Measurements from ENCODE around the gene SMTNL2.

Gene SMTNL2

DNA sequence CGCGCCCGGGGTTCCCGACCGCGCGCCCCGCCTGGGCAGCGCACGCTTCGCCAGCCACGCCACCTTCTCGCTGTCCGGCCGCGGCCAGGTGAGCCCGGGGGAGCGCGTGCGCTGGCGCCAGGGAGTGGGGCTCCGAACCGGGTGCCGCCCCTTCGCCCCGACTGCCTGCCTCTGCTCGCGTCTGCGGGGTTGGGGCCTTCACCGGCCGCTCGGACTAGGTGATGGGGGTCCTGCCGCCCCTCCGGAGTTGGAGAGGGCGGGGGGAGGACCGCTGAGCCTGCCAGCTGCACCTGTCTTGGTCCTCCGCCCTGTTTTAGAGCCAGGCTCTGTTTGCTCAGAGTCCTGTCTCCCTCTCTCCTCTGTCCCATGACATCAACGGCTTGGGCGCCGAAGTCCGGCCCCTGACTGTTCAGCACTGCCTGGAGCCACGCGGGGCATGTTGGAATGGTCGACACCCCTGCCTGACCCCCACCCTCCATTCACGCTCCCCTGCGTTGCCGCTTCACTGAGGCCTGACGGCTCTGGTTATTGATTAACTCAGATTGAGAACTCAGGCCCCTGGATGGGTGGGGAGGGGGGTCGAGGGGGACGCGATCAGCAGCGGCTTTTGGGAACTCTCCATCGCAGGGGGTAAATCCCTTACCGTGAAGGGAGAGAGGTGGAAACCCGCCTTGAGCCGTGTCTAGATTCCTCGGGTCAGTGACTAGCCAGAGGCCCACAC, 748 bp downstream of the SMTNL2 start:
- no peak for DNase-seq (ENCODE audit: low read depth)
- no peak overlapping the region for H3K4me3 ChIP-seq (ENCODE audit: low read depth, low read length)
- no peak for TF ChIP-seq POLR2A (IDR thresholded peaks at IDR 0.05; ENCODE audit: extremely low read depth, insufficient read length)
- TF ChIP-seq, protein P1, sequence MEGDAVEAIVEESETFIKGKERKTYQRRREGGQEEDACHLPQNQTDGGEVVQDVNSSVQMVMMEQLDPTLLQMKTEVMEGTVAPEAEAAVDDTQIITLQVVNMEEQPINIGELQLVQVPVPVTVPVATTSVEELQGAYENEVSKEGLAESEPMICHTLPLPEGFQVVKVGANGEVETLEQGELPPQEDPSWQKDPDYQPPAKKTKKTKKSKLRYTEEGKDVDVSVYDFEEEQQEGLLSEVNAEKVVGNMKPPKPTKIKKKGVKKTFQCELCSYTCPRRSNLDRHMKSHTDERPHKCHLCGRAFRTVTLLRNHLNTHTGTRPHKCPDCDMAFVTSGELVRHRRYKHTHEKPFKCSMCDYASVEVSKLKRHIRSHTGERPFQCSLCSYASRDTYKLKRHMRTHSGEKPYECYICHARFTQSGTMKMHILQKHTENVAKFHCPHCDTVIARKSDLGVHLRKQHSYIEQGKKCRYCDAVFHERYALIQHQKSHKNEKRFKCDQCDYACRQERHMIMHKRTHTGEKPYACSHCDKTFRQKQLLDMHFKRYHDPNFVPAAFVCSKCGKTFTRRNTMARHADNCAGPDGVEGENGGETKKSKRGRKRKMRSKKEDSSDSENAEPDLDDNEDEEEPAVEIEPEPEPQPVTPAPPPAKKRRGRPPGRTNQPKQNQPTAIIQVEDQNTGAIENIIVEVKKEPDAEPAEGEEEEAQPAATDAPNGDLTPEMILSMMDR (IDR thresholded peaks at IDR 0.05; ENCODE audit: low read depth, low read length), result no peak
- TF ChIP-seq MYC (IDR thresholded peaks at IDR 0.05; ENCODE audit: low read depth, low read length), result no peak
- TF ChIP-seq MAX (IDR thresholded peaks at IDR 0.05; ENCODE audit: low read depth, low read length), result no peak

GRCh38 chr17:4585638-4585994, 1.3 kb downstream of the SMTNL2 start:
- TF ChIP-seq MYC (IDR thresholded peaks at IDR 0.05; ENCODE audit: low read depth, low read length) (no peak), MAX (IDR thresholded peaks at IDR 0.05; ENCODE audit: low read depth, low read length) (no peak)
- TF ChIP-seq, protein P1 (IDR thresholded peaks at IDR 0.05; ENCODE audit: low read depth, low read length), result no peak
- no peak for DNase-seq (ENCODE audit: low read depth)
- H3K4me3 ChIP-seq (ENCODE audit: low read depth, low read length), result no peak overlapping the region

DNA sequence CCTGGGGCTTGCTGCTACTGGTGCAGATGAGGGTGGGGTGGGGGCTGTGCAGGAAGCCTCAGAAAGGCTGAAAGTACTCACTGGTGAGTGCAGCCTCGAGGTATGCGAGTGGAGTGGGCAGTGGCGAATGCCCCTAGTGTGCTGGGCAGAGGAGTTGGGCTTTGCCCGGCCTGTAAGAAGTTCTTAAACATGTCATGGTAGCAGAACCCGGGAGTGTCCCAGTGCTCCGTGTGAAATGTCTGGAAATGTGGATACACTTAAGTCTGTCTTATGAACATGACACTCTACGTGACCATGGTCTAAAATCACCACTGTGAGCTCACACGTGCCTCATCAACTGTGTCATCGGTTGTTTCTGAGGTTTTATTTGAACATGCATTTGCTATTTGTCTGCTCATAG, 1.7 kb downstream of the SMTNL2 start:
- DNase-seq (ENCODE audit: low read depth), result no peak
- TF ChIP-seq POLR2A (IDR thresholded peaks at IDR 0.05; ENCODE audit: extremely low read depth, insufficient read length), result no peak
- TF ChIP-seq, protein P1 (IDR thresholded peaks at IDR 0.05; ENCODE audit: low read depth, low read length), result no peak
- no peak for TF ChIP-seq MAX (IDR thresholded peaks at IDR 0.05; ENCODE audit: low read depth, low read length)
- TF ChIP-seq MYC (IDR thresholded peaks at IDR 0.05; ENCODE audit: low read depth, low read length), result no peak
- no peak overlapping the region for H3K4me3 ChIP-seq (ENCODE audit: low read depth, low read length)

DNA sequence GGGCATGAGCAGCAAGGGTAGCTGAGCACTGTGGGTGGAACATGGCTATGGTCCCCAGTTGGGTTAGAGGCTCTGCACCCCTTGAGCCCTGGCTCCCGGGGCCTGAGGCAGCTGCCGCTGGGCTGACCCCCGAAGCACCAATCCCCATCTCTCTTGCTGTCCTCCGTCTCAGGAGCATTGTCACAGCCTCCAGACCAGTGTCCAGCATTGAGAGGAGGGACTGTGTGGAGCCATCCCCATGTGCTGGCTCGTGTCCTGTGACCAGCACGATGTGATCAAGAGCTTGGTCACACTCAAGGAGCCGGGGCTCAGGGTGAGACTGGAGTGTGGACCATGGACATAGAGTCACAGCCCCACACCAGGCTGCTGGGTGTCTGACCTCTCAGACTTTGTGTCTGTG, 2.9 kb downstream of the SMTNL2 start:
- no peak overlapping the region for H3K4me3 ChIP-seq (ENCODE audit: low read depth, low read length)
- DNase-seq (ENCODE audit: low read depth), result no peak
- TF ChIP-seq MAX (IDR thresholded peaks at IDR 0.05; ENCODE audit: low read depth, low read length) (no peak), MYC (IDR thresholded peaks at IDR 0.05; ENCODE audit: low read depth, low read length) (no peak), POLR2A (IDR thresholded peaks at IDR 0.05; ENCODE audit: extremely low read depth, insufficient read length) (no peak)
- TF ChIP-seq, protein P1 (IDR thresholded peaks at IDR 0.05; ENCODE audit: low read depth, low read length), result no peak

DNA sequence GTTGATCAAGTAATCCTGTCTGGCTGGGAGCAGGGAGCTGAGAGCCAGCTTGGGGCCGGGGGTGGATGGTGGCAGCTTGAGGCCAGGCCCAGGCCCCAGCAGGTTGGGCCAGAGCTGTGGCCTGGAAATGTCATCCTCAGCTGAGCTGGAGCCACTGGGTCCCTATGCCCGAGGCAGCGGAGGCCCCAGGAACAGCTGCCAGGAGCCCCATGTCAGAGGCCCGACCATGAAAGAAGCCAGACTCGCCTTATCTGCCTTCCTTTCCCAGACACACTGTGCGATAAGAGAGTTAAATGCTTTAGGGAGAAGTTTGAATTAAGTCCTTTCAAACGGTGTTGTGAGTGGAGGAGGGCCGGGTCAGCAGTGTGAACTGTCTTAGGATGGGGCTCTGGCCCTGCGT, 3.5 kb downstream of the SMTNL2 start:
- TF ChIP-seq POLR2A (IDR thresholded peaks at IDR 0.05; ENCODE audit: extremely low read depth, insufficient read length), result no peak
- no peak for TF ChIP-seq MYC (IDR thresholded peaks at IDR 0.05; ENCODE audit: low read depth, low read length)
- TF ChIP-seq MAX (IDR thresholded peaks at IDR 0.05; ENCODE audit: low read depth, low read length), result no peak
- TF ChIP-seq, protein P1 (IDR thresholded peaks at IDR 0.05; ENCODE audit: low read depth, low read length), result no peak
- no peak for DNase-seq (ENCODE audit: low read depth)
- no peak overlapping the region for H3K4me3 ChIP-seq (ENCODE audit: low read depth, low read length)

Measured in NB4 (cell line).